DMS53 (cell line): ENCODE results near the gene FAM181A.

ENCODE experiments used
- DNase-seq: peaks from one replicate; lab custom pipeline; 2025; lab: John Stamatoyannopoulos, UW

FAM181A gene

DNA sequence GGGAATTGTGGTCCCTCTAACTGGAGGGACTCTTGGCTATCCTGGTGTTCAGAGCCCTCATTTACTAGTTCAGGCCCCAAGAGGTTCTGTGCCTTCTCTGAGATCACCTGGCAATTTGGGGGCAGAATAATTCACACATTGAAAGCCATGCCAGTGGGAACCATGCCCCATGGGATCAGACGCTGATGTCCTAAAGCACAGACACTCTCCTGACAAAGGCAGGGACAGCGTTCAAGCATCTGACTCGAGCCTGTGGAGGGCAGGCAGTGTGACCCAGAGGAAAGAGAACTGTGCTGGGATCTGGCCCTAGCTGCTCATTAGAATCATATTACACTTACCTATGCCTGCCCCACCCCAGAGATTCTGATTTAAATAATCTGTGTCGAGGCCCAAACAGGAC is 51.6 kb downstream of the FAM181A start:
- DNase-seq = no peak
